IPS-18a (cell line): ENCODE results near the gene SUN1.
A peak's percentile ranks its signal among the peaks of the same experiment; 100 is the strongest.

ENCODE experiments used
- H3K27ac ChIP-seq: one replicate; pipeline ENCODE4 v1.5.1; 2013; ENCODE audit warnings: low read length
- H3K27me3 ChIP-seq: one replicate; pipeline ENCODE4 v1.6.1; 2013; ENCODE audit warnings: mild to moderate bottlenecking, low read length; ENCODE audit not compliant: control insufficient read depth, insufficient read depth
- H3K36me3 ChIP-seq: one replicate; pipeline ENCODE4 v1.6.1; 2013; ENCODE audit warnings: low read depth, low read length; ENCODE audit not compliant: control insufficient read depth
- H3K4me1 ChIP-seq: one replicate; pipeline ENCODE4 v1.6.1; 2013; ENCODE audit warnings: low read depth, low read length; ENCODE audit not compliant: control insufficient read depth
- H3K4me3 ChIP-seq: one replicate; pipeline ENCODE4 v1.5.1; 2013; ENCODE audit warnings: low read length
- H3K9ac ChIP-seq: one replicate; pipeline ENCODE4 v1.6.1; 2013; ENCODE audit warnings: mild to moderate bottlenecking, low read length, moderate library complexity
- H3K9me3 ChIP-seq: one replicate; pipeline ENCODE4 v1.6.1; 2013; ENCODE audit warnings: low read depth, low read length; ENCODE audit not compliant: control insufficient read depth

SUN1 gene

GRCh38 chr7:876077-876971 lies 44.0 kb downstream of the SUN1 start, which contains the start of gene GET4:
Gene GET4, plus strand, starts transcription at chr7:876554. Its CDS starts 92 bp downstream, at chr7:876646.
- peaks cover 10% of the 10 kb centered on the region for H3K4me1 ChIP-seq
- peak within 1 kb of the TSS; percentile 74 for H3K9ac ChIP-seq
- H3K27me3 ChIP-seq = no peaks in the 10 kb centered on the region
- H3K9me3 ChIP-seq = no peaks in the 10 kb centered on the region
- H3K36me3 ChIP-seq = peaks cover 34% of the 10 kb centered on the region
- H3K4me3 ChIP-seq = peak within 1 kb of the TSS; percentile 75
- H3K27ac ChIP-seq = no peak within 1 kb of the TSS

- no peaks in the 10 kb centered on the region for H3K9me3 ChIP-seq
- no peak overlapping the region for H3K27ac ChIP-seq
- peak overlapping the region; percentile 75 for H3K4me3 ChIP-seq
- peaks cover 33% of the 10 kb centered on the region for H3K36me3 ChIP-seq
- no peaks in the 10 kb centered on the region for H3K27me3 ChIP-seq
- H3K4me1 ChIP-seq = peaks cover 10% of the 10 kb centered on the region
- H3K9ac ChIP-seq = peak overlapping the region; percentile 74
Measured at GRCh38 chr7:876972-877311, 44.7 kb downstream of the SUN1 start.

- no peak overlapping the region for H3K27ac ChIP-seq
- peak overlapping the region; percentile 74 for H3K9ac ChIP-seq
- peaks cover 26% of the 10 kb centered on the region for H3K36me3 ChIP-seq
- H3K4me3 ChIP-seq = peak overlapping the region; percentile 75
- H3K9me3 ChIP-seq = no peaks in the 10 kb centered on the region
- no peaks in the 10 kb centered on the region for H3K27me3 ChIP-seq
- peaks cover 10% of the 10 kb centered on the region for H3K4me1 ChIP-seq
Measured at GRCh38 chr7:877312-878232, 45.3 kb downstream of the SUN1 start.

- Histone ChIP-seq H3K4me3 (no peak overlapping the region), H3K4me1 (peaks cover 4% of the 10 kb centered on the region), H3K36me3 (peaks cover 19% of the 10 kb centered on the region), H3K9me3 (no peaks in the 10 kb centered on the region), H3K9ac (no peak overlapping the region), H3K27me3 (no peaks in the 10 kb centered on the region), H3K27ac (no peak overlapping the region)
Measured at GRCh38 chr7:879093-879492, 46.8 kb downstream of the SUN1 start.

- Histone ChIP-seq H3K9me3 (no peaks in the 10 kb centered on the region), H3K9ac (no peak overlapping the region), H3K36me3 (peaks cover 18% of the 10 kb centered on the region), H3K27ac (no peak overlapping the region), H3K27me3 (no peaks in the 10 kb centered on the region), H3K4me3 (no peak overlapping the region), H3K4me1 (peaks cover 4% of the 10 kb centered on the region)
Measured at GRCh38 chr7:879706-880105, 47.4 kb downstream of the SUN1 start.

GRCh38 chr7:880450-880849 lies 48.2 kb downstream of the SUN1 start:
- Histone ChIP-seq H3K27me3 (no peaks in the 10 kb centered on the region), H3K4me3 (no peak overlapping the region), H3K9ac (no peak overlapping the region), H3K27ac (no peak overlapping the region), H3K9me3 (no peaks in the 10 kb centered on the region), H3K4me1 (peaks cover 4% of the 10 kb centered on the region), H3K36me3 (peaks cover 12% of the 10 kb centered on the region)

GRCh38 chr7:881441-882234 lies 49.4 kb downstream of the SUN1 start:
- H3K4me3 ChIP-seq = no peak overlapping the region
- H3K9me3 ChIP-seq = no peaks in the 10 kb centered on the region
- H3K27ac ChIP-seq = no peak overlapping the region
- peaks cover 4% of the 10 kb centered on the region for H3K4me1 ChIP-seq
- H3K9ac ChIP-seq = no peak overlapping the region
- no peaks in the 10 kb centered on the region for H3K27me3 ChIP-seq
- H3K36me3 ChIP-seq = peaks cover 13% of the 10 kb centered on the region

GRCh38 chr7:882336-883035 lies 50.2 kb downstream of the SUN1 start:
- H3K36me3 ChIP-seq = peaks cover 20% of the 10 kb centered on the region
- H3K9me3 ChIP-seq = no peaks in the 10 kb centered on the region
- no peaks in the 10 kb centered on the region for H3K27me3 ChIP-seq
- no peak overlapping the region for H3K9ac ChIP-seq
- no peak overlapping the region for H3K4me3 ChIP-seq
- peaks cover 4% of the 10 kb centered on the region for H3K4me1 ChIP-seq
- H3K27ac ChIP-seq = no peak overlapping the region

- Histone ChIP-seq H3K27me3 (no peaks in the 10 kb centered on the region), H3K9ac (no peak overlapping the region), H3K4me1 (no peaks in the 10 kb centered on the region), H3K4me3 (no peak overlapping the region), H3K36me3 (peaks cover 20% of the 10 kb centered on the region), H3K27ac (no peak overlapping the region), H3K9me3 (no peaks in the 10 kb centered on the region)
Measured at GRCh38 chr7:883055-884021, 51.1 kb downstream of the SUN1 start.
